Esophagus muscularis mucosa (tissue), 4 donors: ENCODE results near the gene SLC6A16.

ENCODE experiments used
- EP300 ChIP-seq: sonication (generic); formaldehyde crosslinking; IDR thresholded peaks from one replicate; pipeline ENCODE4 v1.6.1; 2017; ENCODE audit warnings: antibody characterized with exemption
- POLR2A ChIP-seq: fragments of 450-650 bp; IDR thresholded peaks from one replicate; pipeline ENCODE4 v1.6.1; 2017; ENCODE audit warnings: antibody characterized with exemption, moderate library complexity, mild to moderate bottlenecking, low read depth
- TF ChIP-seq, protein P1 (sequence below), 3 experiments: fragments of 200-600 bp in 2 of 3; fragments of 450-650 bp in 1 of 3; sonication (generic) in 2 of 3; IDR thresholded peaks; one replicate each; pipeline ENCODE4 v1.5.1; 2017 to 2019; ENCODE audit warnings: antibody characterized with exemption in 3 of 3, mild to moderate bottlenecking in 2 of 3, moderate library complexity in 1 of 3

DNA sequence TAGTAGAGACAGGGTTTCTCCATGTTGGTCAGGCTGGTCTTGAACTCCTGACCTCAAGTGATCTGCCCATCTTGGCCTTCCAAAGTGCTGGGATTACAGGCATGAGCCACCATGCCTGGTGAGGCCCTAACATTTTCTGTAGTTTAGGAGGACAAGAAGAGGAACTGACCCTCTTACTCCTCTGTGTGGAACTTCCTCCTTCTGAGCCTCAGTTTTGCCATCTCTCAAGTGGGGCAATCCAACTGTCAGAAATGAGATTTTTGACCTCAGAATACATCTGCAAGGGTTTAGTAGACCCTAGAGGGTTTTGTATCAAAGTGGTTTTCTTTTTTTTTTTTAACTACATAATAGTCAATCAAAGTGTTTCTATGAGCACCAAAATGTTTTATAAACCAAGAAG lies 41.1 kb upstream of the SLC6A16 start:
- TF ChIP-seq, protein P1, sequence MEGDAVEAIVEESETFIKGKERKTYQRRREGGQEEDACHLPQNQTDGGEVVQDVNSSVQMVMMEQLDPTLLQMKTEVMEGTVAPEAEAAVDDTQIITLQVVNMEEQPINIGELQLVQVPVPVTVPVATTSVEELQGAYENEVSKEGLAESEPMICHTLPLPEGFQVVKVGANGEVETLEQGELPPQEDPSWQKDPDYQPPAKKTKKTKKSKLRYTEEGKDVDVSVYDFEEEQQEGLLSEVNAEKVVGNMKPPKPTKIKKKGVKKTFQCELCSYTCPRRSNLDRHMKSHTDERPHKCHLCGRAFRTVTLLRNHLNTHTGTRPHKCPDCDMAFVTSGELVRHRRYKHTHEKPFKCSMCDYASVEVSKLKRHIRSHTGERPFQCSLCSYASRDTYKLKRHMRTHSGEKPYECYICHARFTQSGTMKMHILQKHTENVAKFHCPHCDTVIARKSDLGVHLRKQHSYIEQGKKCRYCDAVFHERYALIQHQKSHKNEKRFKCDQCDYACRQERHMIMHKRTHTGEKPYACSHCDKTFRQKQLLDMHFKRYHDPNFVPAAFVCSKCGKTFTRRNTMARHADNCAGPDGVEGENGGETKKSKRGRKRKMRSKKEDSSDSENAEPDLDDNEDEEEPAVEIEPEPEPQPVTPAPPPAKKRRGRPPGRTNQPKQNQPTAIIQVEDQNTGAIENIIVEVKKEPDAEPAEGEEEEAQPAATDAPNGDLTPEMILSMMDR (IDR thresholded peaks at IDR 0.05) = no peak
- TF ChIP-seq POLR2A (no peak), EP300 (no peak)
